CD1c-positive myeloid dendritic cell (primary cell): ENCODE results near the gene FSCN2.
"Not testable (repeated sequence)": the region's sequence is repeated elsewhere in the genome, so short reads cannot be mapped to it uniquely, and the experiment has no call there.

Source experiments
- DNase-seq: peaks from one replicate; pipeline ENCODE4 v3.0.0-alpha.2; 2016; ENCODE audit errors: extremely low spot score

FSCN2 gene

DNA sequence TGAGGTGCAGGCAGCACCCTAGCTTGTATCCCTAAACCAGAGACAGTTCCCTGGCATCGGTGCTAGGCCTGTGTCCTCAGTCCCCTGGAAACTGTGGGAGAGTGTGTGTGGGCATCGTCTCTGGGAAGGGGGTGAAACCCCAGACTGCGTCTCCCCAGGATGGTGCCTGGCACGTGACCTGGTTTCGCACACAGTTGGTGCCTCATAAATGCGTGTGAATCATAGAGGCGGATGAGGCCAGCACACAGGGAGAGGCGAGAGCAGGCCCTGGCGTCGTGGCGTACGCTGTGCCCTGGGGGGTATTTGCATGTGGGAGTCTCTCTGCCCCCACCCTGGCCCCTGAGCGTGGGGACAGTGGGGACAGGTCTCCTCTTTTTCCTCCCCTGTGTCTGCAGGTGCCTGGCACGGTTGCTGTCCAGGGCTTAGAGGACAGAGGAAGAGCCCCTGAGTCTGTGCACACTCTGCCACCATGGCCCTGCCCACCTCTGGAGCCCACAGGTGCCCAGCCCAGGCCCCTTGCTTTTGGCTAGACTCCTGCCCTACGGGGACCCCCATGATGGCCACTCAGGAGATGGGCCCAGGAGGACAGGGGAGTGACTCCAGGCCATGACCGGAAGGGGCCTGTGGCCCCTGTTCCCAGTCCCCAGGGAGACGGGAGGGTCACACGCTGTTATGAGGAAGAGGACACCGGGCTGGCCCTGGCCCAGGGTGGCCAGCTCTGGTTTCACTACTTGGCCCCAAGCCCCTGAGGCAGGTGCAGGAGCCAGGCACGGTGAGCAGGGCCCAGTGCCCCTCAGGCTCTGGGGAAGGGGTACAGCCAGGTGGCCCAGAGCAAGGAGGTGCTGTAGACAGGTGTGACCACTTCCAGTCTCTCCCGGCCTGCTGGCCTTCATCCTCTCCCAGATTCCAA is 1.3 kb upstream of the FSCN2 start:
- no peak for DNase-seq

DNA sequence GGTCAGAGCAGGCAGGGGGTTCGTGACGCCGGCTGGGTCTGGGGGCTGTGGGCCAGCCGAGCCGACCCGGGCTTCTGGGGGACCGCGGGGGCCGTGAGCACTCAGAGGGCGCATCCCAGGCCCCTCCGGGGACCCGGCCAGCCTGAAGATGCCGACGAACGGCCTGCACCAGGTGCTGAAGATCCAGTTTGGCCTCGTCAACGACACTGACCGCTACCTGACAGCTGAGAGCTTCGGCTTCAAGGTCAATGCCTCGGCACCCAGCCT is 140 bp downstream of the FSCN2 start:
- no peak for DNase-seq

DNA sequence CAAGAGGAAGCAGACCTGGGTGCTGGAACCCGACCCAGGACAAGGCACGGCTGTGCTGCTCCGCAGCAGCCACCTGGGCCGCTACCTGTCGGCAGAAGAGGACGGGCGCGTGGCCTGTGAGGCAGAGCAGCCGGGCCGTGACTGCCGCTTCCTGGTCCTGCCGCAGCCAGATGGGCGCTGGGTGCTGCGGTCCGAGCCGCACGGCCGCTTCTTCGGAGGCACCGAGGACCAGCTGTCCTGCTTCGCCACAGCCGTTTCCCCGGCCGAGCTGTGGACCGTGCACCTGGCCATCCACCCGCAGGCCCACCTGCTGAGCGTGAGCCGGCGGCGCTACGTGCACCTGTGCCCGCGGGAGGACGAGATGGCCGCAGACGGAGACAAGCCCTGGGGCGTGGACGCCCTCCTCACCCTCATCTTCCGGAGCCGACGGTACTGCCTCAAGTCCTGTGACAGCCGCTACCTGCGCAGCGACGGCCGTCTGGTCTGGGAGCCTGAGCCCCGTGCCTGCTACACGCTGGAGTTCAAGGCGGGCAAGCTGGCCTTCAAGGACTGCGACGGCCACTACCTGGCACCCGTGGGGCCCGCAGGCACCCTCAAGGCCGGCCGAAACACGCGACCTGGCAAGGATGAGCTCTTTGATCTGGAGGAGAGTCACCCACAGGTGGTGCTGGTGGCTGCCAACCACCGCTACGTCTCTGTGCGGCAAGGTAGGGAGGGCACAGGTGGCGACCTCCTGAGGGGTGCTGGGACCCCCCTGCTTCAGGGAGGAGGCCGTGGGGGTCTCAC is 667 bp downstream of the FSCN2 start:
- DNase-seq: no peak

DNA sequence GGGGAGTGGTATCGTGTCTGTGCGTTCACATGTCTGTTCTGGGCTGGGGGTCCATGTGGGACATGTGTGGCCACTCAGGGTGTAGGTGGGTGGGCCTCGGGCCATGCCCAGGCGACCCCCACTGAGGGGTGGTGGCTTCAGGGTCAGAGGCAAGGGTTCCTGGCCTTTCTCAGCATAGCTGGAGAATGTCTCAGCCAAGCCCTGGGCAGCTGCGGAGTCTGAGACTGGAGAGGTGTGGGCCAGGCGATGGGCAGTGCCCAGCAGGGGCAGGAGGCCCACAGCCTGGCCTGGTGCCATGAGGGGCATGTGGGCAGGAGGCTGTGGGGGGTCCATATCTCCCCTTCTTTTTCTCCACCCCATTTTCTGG is 1.2 kb downstream of the FSCN2 start:
- no peak for DNase-seq

DNA sequence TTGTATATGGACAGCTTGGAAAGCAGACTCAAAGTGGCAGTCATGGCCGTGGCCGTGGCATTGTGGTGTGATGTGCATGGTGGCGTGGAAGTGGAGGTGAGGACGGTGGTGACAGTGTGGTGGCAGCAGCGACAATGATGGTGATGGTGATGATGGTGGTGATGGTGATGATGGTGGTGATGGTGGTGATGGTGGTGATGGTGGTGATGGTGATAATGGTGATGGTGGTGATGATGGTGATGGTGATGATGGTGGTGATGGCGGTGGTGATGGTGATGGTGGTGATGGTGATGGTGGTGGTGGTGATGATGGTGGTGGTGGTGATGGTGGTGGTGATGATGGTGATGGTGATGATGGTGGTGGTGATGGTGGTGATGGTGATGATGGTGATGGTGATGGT is 2.8 kb downstream of the FSCN2 start:
- DNase-seq: not testable (repeated sequence)

DNA sequence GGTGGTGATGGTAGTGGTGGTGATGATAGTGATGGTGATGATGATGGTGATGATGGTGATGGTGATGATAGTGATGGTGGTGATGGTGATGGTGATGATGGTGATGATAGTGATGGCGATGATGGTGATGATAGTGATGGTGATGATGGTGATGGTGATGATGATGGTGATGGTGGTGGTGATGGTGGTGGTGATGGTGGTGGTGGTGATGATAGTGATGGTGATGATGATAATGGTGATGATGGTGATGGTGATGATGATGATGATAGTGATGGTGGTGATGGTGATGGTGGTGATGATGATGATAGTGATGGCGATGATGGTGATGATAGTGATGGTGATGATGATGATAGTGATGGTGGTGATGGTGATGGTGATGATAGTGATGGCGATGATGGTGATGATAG is 3.8 kb downstream of the FSCN2 start:
- DNase-seq: not testable (repeated sequence)

DNA sequence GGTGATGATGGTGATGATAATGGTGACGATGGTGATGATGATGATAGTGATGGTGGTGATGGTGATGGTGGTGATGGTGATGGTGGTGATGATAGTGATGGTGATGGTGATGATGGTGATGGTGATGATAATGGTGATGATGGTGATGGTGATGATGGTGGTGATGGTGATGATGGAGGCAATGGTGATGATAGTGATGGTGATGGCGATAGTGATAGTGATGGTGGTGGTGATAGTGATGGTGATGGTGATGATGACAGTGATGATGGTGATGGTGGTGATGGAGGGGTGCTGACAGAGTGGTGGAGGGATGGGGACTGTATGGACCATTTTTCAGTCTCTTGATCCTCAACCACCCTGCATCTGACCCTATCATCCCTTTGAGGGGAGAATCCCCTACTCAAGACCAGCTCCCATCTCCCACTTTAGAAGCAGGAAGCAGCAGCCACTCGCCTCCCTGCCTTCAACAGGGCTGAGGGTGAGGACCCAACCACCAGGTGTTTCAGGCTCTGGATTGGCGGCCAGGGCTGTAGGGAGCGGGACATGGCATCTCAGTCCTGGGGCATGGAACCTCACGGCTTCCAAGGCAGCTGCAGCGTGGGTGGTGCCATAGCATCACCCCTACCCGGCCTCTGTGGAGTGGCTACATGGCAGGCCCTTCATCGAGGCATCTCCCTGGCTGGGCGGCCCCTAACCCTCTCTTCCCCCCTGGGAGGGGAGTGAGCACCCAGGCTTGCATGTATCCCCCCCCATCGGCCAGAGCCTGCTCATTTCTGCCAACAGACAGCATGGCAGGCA is 4.5 kb downstream of the FSCN2 start:
- DNase-seq: no peak

DNA sequence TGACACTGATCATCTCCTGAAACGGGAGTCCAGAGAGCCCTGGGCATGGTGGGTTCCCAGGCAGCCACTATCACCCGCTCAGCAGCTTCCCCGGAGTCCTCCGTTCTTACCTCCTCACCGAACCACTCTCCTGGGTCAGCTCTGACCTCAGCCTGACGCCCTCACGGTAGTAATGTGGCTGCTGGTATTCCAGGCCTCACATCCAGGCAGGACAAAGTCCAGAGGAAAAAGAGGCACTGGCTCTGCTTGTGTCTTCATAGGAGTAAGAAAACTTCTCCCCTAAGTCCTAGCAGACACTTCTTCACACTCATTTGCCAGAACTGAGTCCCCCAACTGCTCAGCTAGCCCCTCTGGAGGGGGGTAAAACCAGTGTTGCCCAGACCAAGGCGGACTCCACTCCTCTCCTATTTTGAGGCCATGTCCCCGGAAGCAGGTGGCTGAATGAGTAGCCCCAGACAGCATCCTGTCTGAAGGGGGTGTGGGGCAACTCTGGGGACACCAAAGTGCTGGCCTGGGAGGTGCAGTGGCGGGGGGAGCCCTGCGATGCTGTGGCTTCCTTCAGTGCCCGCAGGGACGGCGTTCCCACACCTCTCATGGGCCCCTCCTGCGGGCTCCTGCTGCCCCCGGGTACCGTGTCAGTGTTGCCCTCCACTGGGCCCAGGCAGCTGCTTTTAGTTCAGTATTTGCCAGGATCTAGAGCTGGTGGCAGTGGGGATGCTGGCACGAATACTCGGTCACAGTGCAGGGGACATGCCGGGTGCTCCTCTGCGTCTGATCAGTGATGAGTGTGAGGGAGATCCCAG is 5.4 kb downstream of the FSCN2 start:
- no peak for DNase-seq

DNA sequence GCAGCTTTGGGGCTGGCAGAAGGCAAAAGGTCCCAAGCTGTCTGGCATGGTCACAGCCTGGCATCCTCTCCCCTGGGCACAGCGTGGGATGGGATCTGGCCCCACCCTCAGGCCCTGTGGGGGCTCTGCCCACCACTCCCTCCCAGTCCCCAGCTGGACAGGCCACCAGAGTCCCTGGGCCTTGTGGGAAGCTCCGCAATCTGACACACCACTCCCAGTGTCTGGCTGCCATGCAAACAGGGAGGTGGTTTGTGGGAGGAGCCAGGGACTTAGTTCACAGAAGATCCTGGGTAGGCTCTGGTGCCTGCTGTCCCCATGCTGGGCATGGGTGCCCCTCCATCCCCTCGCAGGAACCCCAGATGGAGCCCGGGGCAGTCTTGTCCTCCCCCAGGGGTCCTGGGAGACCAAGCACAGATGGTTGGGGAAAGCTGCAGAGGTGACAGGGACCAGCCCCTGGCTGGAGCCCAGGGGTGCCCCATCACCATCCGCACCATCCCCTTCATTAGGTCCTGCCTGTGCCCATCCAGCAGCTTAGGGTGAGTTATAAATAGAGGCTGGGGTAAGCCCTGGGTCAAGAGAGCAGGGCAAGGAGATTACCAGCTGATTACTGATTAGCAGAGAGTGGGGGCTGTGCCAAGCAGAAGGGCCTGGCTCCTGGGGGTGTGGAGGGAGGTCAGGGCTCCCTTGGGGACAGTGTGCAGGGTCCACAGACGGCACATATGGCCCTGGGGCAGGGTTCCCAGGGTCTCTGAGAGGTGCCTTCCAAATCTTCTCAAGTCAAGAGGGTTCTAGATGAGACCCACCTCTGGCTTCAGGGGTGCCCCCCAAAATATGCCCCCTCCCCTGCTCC is 6.2 kb downstream of the FSCN2 start:
- DNase-seq: no peak

DNA sequence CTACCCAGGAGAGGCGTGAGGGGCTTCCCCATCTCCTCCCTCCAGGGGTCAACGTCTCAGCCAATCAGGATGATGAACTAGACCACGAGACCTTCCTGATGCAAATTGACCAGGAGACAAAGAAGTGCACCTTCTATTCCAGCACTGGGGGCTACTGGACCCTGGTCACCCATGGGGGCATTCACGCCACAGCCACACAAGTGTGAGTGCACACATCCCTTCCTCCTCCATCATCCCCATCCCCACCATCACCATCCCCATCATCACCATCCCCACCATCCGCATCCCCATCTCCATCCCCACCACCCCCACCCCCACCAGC is 6.8 kb downstream of the FSCN2 start:
- DNase-seq: no peak

DNA sequence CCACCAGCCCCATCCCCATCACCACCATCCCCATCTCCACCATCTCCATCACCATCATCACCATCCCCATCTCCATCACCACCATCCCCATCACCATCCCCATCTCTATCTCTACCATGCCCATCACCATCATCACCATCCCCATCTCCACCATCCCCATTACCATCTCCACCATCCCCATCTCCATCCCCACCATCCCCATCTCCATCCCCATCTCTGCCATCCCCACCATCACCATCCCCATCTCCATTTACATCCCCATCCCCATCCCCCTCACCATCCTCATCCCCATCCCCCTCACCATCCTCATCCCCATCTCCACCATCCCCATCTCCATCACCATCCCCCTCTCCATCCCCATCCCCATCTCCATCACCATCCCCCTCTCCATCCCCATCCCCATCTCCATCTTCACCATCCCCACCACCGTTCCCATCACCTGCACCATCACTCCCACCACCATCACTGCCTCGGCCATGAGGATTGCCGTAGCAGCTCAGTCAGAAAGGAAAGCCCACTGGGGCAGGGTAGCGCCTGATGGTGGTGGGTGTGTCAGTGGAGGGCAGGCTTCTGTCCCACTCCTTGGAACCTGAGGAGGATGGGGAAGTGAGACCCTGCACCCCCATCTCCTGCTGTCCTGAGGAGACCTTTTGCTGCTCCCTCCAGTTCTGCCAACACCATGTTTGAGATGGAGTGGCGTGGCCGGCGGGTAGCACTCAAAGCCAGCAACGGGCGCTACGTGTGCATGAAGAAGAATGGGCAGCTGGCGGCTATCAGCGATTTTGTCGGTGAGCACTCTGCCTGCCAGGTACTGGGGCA is 7.5 kb downstream of the FSCN2 start:
- DNase-seq: no peak

DNA sequence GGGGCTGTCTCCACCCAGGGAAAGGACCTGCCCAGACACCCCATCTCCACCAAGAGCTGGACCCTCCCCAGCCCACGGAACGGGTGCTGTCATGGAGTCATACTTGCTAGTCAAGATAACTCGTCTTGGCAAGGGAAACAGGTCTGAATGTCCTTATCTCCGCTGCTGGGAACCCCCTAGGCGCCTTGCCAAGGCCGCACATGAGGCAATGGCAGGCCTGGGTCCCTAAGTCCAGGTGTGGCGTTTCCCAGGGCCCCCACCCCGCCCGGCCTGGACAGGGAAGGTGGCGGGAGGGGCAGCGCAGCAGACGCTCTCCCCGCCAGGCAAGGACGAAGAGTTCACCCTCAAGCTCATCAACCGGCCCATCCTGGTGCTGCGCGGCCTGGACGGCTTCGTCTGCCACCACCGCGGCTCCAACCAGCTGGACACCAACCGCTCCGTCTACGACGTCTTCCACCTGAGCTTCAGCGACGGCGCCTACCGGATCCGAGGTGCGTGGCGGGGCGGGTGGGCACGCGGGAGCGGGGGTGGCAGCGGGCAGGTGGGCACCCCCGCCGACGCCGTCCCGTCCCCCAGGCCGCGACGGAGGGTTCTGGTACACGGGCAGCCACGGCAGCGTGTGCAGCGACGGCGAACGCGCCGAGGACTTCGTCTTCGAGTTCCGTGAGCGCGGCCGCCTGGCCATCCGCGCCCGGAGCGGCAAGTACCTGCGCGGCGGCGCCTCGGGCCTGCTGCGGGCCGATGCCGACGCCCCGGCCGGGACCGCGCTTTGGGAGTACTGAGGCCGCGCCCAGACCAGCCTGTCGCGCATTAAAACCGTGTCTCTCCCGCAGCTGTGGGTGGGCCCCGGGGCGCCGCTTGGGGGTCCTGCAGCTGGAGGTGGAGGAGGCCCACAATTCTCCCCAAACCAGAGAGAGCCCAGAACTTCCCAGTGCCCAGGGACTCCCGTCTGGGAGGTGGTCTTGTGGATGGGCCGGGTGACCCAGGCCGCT is 8.4 kb downstream of the FSCN2 start:
- no peak for DNase-seq

DNA sequence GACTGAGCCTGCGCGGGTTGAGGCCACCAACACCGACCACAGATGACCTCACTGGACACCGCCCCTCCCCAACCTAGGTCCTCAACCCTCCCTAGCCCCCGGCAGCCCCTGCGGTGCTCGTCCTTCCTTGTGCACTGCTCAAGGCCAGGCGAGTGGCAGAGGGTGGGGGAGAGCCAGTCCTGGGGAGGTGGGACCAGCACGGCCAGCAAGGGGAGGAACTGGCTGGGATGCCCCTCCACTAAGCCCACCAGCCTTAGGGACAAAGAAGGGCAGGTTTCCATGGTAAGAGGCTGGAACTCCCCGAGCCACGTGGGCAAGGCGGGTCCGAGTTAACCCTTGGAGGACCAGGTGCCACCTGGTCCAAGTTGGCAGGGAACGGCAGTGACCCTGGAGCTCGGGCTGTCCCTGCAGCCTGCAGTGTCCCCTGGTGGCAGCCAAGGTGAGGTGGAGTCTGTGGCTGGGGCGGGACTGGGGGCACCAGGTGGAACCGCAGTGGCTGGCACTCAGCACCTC is 9.2 kb downstream of the FSCN2 start:
- DNase-seq: peak; percentile 33

DNA sequence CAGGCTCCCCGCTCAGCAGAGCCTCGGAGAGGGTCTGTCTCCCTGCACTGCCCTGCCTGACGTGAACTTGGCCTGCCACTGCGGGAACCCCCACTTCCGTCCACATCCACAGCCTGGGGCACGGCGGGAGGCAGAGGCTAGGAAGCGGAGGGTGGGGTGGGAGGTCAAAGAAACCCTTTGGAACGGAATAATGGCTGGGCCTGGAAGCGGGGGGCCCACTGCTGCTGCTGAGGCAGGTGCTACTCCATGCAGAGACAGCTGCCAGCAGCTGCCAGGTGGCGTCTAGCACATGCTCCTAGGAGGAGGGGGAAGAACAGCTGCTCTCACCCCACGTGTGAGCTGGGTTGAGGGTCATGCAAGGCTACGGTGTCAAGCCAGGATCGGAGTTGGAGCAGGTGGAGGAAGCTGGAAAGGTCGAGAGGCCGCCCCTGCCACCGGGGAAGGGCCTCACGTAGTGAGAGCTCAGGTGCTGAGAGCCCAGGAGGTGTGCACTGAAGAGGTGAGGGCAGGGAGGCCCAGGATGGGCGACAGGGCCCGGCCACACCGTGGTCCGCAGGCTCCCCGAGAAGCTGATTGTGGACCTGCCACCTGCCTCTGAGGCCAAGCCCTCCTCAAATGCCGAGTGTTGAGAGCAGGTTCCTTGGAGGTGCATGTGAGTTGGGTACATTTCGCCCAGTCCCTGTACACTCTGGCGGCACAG is 9.8 kb downstream of the FSCN2 start:
- no peak for DNase-seq

DNA sequence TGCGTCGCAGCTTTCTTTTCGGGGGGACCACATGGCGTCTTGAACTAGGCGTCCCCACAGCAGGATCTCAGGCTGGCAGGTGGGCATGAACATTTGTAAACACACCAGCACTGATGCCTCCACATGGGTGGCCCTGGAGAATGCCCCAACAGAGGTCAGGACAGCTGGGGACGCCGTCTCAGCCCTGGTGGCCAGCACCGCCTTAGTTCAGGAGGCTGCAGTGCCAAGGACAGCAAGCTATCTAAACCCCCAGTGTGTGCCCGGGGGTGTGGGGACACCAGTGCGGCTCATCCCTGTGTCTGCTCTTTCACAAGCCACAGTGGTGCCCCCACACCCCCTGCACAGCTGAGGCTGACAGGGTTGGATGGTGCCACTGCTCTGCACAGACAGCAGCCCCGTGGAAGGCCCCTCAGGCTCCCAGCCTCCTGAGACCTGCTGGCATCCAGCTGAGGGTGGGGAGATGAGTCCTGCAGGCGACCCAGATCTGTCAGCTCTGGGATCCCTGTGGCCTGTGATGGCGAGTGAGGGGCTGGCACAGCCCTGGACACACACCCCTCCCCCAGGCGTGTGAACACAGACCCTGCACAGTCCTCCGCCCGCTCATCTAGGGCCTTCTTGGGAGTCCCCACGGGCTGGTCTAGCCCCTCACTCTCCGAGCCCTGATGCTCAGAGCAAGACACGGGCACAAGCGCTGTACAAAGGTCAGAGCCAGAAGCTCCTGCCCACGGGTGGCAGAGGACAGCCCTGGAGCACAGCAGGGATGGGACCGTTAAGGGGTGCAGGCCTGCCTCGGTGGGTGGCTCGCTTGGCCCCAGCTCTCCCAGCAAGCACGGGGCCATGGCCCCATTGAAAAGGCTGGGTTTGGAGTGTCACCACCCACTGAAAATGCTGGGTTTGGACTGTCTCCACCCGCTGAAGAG is 10.7 kb downstream of the FSCN2 start:
- no peak for DNase-seq

DNA sequence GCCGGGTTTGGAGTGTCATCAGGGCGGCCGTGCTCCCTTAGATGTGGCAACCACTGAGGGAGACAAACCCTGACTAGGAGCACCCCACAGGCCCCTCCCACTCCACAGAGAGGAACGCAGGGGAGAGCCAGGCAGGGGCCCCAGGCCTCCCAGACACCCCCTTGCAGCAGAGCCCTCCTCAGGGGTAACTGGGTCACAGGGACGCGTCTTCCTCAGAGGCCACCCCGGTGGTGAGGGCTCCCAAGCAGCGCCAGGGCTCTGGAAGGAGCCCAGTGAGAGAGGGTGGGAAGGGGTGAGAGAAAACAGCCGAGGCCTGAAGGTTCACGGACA is 11.4 kb downstream of the FSCN2 start:
- DNase-seq: no peak
